Panc1 (cell line): Measurements from ENCODE around the gene NOS1AP.

ENCODE experiments used
- POLR2AphosphoS5 ChIP-seq: IDR thresholded peaks from 2 replicates; pipeline ENCODE4 v1.6.1; 2012; ENCODE audit warnings: mild to moderate bottlenecking, low read depth, low read length, moderate library complexity
- TCF7L2 ChIP-seq: IDR thresholded peaks from 2 replicates; pipeline ENCODE4 v1.6.1; 2011; ENCODE audit warnings: mild to moderate bottlenecking, low read depth, low read length, inconsistent platforms
- TF ChIP-seq, protein P1 (sequence below): fragments of 450-650 bp; IDR thresholded peaks from 2 replicates; pipeline ENCODE4 v1.5.1; 2017; ENCODE audit warnings: mild to moderate bottlenecking
- TF ChIP-seq, protein P2 (sequence below), 2 experiments: IDR thresholded peaks; 2 replicates each; pipeline ENCODE4 v1.6.1; 2011 to 2012; ENCODE audit warnings: low read depth in 2 of 2, control low read depth in 1 of 2, low read length in 1 of 2, mild to moderate bottlenecking in 1 of 2, moderate library complexity in 1 of 2; ENCODE audit not compliant: insufficient read depth in 1 of 2

- TF ChIP-seq POLR2AphosphoS5 (no peak; the same call in 1 of the 2 replicates), TCF7L2 (peak; percentile 71)
- TF ChIP-seq, protein P1, sequence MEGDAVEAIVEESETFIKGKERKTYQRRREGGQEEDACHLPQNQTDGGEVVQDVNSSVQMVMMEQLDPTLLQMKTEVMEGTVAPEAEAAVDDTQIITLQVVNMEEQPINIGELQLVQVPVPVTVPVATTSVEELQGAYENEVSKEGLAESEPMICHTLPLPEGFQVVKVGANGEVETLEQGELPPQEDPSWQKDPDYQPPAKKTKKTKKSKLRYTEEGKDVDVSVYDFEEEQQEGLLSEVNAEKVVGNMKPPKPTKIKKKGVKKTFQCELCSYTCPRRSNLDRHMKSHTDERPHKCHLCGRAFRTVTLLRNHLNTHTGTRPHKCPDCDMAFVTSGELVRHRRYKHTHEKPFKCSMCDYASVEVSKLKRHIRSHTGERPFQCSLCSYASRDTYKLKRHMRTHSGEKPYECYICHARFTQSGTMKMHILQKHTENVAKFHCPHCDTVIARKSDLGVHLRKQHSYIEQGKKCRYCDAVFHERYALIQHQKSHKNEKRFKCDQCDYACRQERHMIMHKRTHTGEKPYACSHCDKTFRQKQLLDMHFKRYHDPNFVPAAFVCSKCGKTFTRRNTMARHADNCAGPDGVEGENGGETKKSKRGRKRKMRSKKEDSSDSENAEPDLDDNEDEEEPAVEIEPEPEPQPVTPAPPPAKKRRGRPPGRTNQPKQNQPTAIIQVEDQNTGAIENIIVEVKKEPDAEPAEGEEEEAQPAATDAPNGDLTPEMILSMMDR = no peak
- TF ChIP-seq, protein P2, sequence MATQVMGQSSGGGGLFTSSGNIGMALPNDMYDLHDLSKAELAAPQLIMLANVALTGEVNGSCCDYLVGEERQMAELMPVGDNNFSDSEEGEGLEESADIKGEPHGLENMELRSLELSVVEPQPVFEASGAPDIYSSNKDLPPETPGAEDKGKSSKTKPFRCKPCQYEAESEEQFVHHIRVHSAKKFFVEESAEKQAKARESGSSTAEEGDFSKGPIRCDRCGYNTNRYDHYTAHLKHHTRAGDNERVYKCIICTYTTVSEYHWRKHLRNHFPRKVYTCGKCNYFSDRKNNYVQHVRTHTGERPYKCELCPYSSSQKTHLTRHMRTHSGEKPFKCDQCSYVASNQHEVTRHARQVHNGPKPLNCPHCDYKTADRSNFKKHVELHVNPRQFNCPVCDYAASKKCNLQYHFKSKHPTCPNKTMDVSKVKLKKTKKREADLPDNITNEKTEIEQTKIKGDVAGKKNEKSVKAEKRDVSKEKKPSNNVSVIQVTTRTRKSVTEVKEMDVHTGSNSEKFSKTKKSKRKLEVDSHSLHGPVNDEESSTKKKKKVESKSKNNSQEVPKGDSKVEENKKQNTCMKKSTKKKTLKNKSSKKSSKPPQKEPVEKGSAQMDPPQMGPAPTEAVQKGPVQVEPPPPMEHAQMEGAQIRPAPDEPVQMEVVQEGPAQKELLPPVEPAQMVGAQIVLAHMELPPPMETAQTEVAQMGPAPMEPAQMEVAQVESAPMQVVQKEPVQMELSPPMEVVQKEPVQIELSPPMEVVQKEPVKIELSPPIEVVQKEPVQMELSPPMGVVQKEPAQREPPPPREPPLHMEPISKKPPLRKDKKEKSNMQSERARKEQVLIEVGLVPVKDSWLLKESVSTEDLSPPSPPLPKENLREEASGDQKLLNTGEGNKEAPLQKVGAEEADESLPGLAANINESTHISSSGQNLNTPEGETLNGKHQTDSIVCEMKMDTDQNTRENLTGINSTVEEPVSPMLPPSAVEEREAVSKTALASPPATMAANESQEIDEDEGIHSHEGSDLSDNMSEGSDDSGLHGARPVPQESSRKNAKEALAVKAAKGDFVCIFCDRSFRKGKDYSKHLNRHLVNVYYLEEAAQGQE (IDR thresholded peaks at IDR 0.05; ENCODE audit: insufficient read depth in 1 of 2, low read depth in 2 of 2, low read length in 1 of 2) = no peak
Measured at GRCh38 chr1:162347281-162347680, 277.8 kb downstream of the NOS1AP start.
